ENCODE results near the gene FERMT1. TPM values are rescaled to one million over a fixed set of nuclear protein-coding genes. Genes with fewer than 3 reads are reported as not detected.
"Not testable (repeated sequence)": the region's sequence is repeated elsewhere in the genome, so short reads cannot be mapped to it uniquely, and the experiment has no call there.

Gene FERMT1
- total RNA-seq, 6 experiments from 2014 or later, result 7.7 to 11.0 (median 9.8) TPM

DNA sequence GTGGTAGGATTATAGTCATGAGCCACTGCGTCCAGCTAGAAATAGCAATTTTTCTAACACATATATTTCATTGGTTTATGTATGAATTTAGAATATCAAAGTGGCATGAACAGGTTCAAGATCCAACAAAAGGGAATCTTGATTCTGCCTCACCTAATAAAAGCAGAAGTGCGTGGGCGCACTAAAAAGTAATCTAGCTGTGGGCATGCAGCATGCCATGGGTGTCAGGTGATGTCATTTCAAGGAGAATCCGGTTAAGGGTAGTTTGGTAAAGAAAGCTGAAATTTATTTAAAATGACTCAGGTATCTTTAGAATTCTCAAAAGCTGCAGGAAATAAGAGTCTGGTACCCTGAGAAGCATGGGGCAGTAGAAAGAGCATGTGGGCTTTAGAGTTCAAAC lies 86.6 kb downstream of the FERMT1 start:
- TF ChIP-seq CTCF (IDR thresholded peaks at IDR 0.05), result no peak
- no peaks in the 10 kb centered on the region for H3K27me3 Mint-ChIP-seq (ENCODE audit: insufficient read depth)
- no peaks in the 10 kb centered on the region for H3K9me3 Mint-ChIP-seq

GRCh38 chr20:6034134-6034969 lies 88.5 kb downstream of the FERMT1 start:
- H3K4me1 Mint-ChIP-seq (ENCODE audit: low read depth), result peaks cover 17% of the 10 kb centered on the region
- no peak overlapping the region for H3K4me3 Mint-ChIP-seq
- H3K9me3 Mint-ChIP-seq, result no peaks in the 10 kb centered on the region
- no peaks in the 10 kb centered on the region; the same call in 1 of the 2 replicates for H3K27me3 Mint-ChIP-seq (ENCODE audit: insufficient read depth)
- no peak for DNase-seq
- peak overlapping the region; percentile 14 for H3K27ac Mint-ChIP-seq
- no peak for TF ChIP-seq CTCF (IDR thresholded peaks at IDR 0.05)
- peaks cover 19% of the 10 kb centered on the region for H3K36me3 Mint-ChIP-seq (ENCODE audit: low read depth)

More for the DNA sequence above, 86.6 kb downstream of the FERMT1 start:
- H3K4me3 Mint-ChIP-seq, result no peak overlapping the region
- H3K4me1 Mint-ChIP-seq (ENCODE audit: low read depth), result peaks cover 13% of the 10 kb centered on the region
- DNase-seq, result no peak
- H3K27ac Mint-ChIP-seq, result no peak overlapping the region
- peaks cover 33% of the 10 kb centered on the region for H3K36me3 Mint-ChIP-seq (ENCODE audit: low read depth)

- H3K36me3 Mint-ChIP-seq (ENCODE audit: low read depth), result peaks cover 15% of the 10 kb centered on the region
- H3K4me3 Mint-ChIP-seq; H3K27ac Mint-ChIP-seq; H3K27me3 Mint-ChIP-seq (ENCODE audit: insufficient read depth); H3K9me3 Mint-ChIP-seq; DNase-seq: not testable (repeated sequence)
- H3K4me1 Mint-ChIP-seq (ENCODE audit: low read depth), result peaks cover 18% of the 10 kb centered on the region
Observed at GRCh38 chr20:6032907-6033306, 89.9 kb downstream of the FERMT1 start.

GRCh38 chr20:6030453-6031080 lies 92.3 kb downstream of the FERMT1 start:
- peaks cover 24% of the 10 kb centered on the region for H3K4me1 Mint-ChIP-seq (ENCODE audit: low read depth)
- no peaks in the 10 kb centered on the region; the same call in 1 of the 2 replicates for H3K9me3 Mint-ChIP-seq
- H3K36me3 Mint-ChIP-seq (ENCODE audit: low read depth), result peaks cover 15% of the 10 kb centered on the region
- no peak overlapping the region for H3K27ac Mint-ChIP-seq
- TF ChIP-seq CTCF (IDR thresholded peaks at IDR 0.05), result no peak
- no peak for DNase-seq
- no peak overlapping the region for H3K4me3 Mint-ChIP-seq
- no peaks in the 10 kb centered on the region; the same call in 1 of the 2 replicates for H3K27me3 Mint-ChIP-seq (ENCODE audit: insufficient read depth)

DNA sequence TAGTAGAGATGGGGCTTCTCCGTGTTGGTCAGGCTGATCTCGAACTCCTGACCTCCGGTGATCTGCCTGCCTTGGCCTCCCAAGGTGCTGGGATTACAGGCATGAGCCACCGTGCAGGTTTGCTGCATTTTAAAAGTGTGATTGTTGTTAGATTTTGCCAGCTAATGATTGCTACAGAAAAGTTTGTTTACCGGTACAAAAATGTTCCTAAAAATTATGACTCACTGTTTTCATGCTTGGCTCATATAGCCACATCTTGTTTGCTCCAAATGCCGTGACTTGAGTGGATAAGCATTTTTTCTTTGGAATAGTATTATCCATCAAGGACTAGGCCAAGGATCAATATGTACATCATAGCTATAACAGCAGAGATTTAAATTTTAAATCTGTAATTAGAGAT lies 93.3 kb downstream of the FERMT1 start:
- peaks cover 22% of the 10 kb centered on the region for H3K36me3 Mint-ChIP-seq (ENCODE audit: low read depth)
- H3K27ac Mint-ChIP-seq, result no peak overlapping the region
- H3K9me3 Mint-ChIP-seq, result peaks cover 3% of the 10 kb centered on the region; the same call in 1 of the 2 replicates
- peak; percentile 25 for DNase-seq
- H3K4me1 Mint-ChIP-seq (ENCODE audit: low read depth), result peaks cover 24% of the 10 kb centered on the region
- no peaks in the 10 kb centered on the region; the same call in 1 of the 2 replicates for H3K27me3 Mint-ChIP-seq (ENCODE audit: insufficient read depth)
- no peak overlapping the region for H3K4me3 Mint-ChIP-seq
- TF ChIP-seq CTCF (IDR thresholded peaks at IDR 0.05), result no peak

DNA sequence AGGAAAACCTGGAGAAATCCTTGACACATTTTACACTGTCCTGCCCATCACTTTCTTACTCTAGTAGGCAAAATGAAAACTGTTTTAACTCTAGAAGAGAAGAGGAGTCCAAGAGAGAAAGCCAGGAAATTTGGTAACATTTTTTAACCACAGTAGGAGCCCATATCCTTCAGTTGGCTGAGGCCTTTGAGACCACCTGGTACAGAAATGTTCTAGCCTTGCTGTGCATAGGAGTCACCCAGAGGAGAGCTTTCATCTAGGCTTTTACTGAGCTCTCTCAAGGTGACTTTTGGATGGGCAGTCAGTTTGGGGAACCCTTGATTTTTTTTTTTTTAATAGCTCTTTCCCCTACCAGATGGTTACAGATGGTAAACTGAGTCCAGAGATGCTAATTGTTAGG lies 94.0 kb downstream of the FERMT1 start:
- no peak for TF ChIP-seq CTCF (IDR thresholded peaks at IDR 0.05)
- DNase-seq, result no peak
- no peaks in the 10 kb centered on the region; the same call in 1 of the 2 replicates for H3K27me3 Mint-ChIP-seq (ENCODE audit: insufficient read depth)
- no peak overlapping the region for H3K4me3 Mint-ChIP-seq
- H3K9me3 Mint-ChIP-seq, result peaks cover 7% of the 10 kb centered on the region; the same call in 1 of the 2 replicates
- no peak overlapping the region for H3K27ac Mint-ChIP-seq
- H3K36me3 Mint-ChIP-seq (ENCODE audit: low read depth), result peaks cover 26% of the 10 kb centered on the region
- peaks cover 17% of the 10 kb centered on the region for H3K4me1 Mint-ChIP-seq (ENCODE audit: low read depth)
